ENCODE results near the gene SMYD5. TPM values are rescaled to one million over a fixed set of nuclear protein-coding genes. Genes with fewer than 3 reads are reported as not detected.

The SMYD5 gene
- total and polyA plus RNA-seq, 4 donors = 10.8 to 19.5 (median 15.9) TPM

GRCh38 chr2:73235315-73236028 is 21.4 kb downstream of the SMYD5 start:
- peak overlapping the region; percentile 76 for H3K4me3 ChIP-seq
- H3K9me3 ChIP-seq (ENCODE audit: control insufficient read depth in 4 of 4, insufficient read depth in 3 of 4, low read length in 3 of 4) = no peaks in the 10 kb centered on the region
- ATAC-seq (ENCODE audit: insufficient read depth, low FRiP score) (no peak), DNase-seq (no peak)
- H3K9ac ChIP-seq (ENCODE audit: insufficient read depth in 1 of 2, low read length in 2 of 2) = peak overlapping the region; percentile 93 to 96
- H3K4me1 ChIP-seq (ENCODE audit: control insufficient read depth in 5 of 5, insufficient read depth in 5 of 5, low read length in 5 of 5) = peaks cover 5 to 18% (median 15%) of the 10 kb centered on the region in 5 donors
- no peak overlapping the region for H3K27ac ChIP-seq (ENCODE audit: low read depth in 1 of 2, low read length in 1 of 2)
- H3K27me3 ChIP-seq (ENCODE audit: control insufficient read depth in 3 of 3, insufficient read depth in 3 of 3, low read length in 2 of 3) = no peaks in the 10 kb centered on the region
- H3K36me3 ChIP-seq (ENCODE audit: control insufficient read depth in 4 of 4, insufficient read depth in 4 of 4, low read length in 4 of 4) = peaks cover 4 to 20% (median 12%) of the 10 kb centered on the region in 4 donors
- WGBS, 2 donors = 64 to 67% methylated on average over 11 of the region's 11 CpGs
- TF ChIP-seq, protein P1, sequence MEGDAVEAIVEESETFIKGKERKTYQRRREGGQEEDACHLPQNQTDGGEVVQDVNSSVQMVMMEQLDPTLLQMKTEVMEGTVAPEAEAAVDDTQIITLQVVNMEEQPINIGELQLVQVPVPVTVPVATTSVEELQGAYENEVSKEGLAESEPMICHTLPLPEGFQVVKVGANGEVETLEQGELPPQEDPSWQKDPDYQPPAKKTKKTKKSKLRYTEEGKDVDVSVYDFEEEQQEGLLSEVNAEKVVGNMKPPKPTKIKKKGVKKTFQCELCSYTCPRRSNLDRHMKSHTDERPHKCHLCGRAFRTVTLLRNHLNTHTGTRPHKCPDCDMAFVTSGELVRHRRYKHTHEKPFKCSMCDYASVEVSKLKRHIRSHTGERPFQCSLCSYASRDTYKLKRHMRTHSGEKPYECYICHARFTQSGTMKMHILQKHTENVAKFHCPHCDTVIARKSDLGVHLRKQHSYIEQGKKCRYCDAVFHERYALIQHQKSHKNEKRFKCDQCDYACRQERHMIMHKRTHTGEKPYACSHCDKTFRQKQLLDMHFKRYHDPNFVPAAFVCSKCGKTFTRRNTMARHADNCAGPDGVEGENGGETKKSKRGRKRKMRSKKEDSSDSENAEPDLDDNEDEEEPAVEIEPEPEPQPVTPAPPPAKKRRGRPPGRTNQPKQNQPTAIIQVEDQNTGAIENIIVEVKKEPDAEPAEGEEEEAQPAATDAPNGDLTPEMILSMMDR (IDR thresholded peaks at IDR 0.05; ENCODE audit: control extremely low read depth, extremely low read depth) = no peak

GRCh38 chr2:73237168-73237567 is 23.1 kb downstream of the SMYD5 start:
- Histone ChIP-seq H3K4me1 (ENCODE audit: control insufficient read depth in 5 of 5, insufficient read depth in 5 of 5, low read length in 5 of 5) (peaks cover 5 to 18% (median 15%) of the 10 kb centered on the region in 5 donors), H3K4me3 (no peak overlapping the region), H3K27me3 (ENCODE audit: control insufficient read depth in 3 of 3, insufficient read depth in 3 of 3, low read length in 2 of 3) (no peaks in the 10 kb centered on the region), H3K9me3 (ENCODE audit: control insufficient read depth in 4 of 4, insufficient read depth in 3 of 4, low read length in 3 of 4) (no peaks in the 10 kb centered on the region), H3K9ac (ENCODE audit: insufficient read depth in 1 of 2, low read length in 2 of 2) (no peak overlapping the region), H3K36me3 (ENCODE audit: control insufficient read depth in 4 of 4, insufficient read depth in 4 of 4, low read length in 4 of 4) (peaks cover 4 to 22% (median 12%) of the 10 kb centered on the region in 4 donors), H3K27ac (ENCODE audit: low read depth in 1 of 2, low read length in 1 of 2) (no peak overlapping the region)
- ATAC-seq (ENCODE audit: insufficient read depth, low FRiP score) = no peak
- WGBS, 2 donors = 49 to 83% methylated on average over 1 of the region's 1 CpG
- DNase-seq = no peak
- TF ChIP-seq, protein P1 (IDR thresholded peaks at IDR 0.05; ENCODE audit: control extremely low read depth, extremely low read depth) = no peak

- Histone ChIP-seq H3K9ac (ENCODE audit: insufficient read depth in 1 of 2, low read length in 2 of 2) (no peak overlapping the region), H3K4me1 (ENCODE audit: control insufficient read depth in 5 of 5, insufficient read depth in 5 of 5, low read length in 5 of 5) (peaks cover 0 to 15% (median 11%) of the 10 kb centered on the region in 5 donors)
Measured at GRCh38 chr2:73238149-73238548, 24.1 kb downstream of the SMYD5 start.

More at GRCh38 chr2:73238149-73238548, 24.1 kb downstream of the SMYD5 start:
- 76 to 87% methylated on average over 3 of the region's 3 CpGs for WGBS, 2 donors
- DNase-seq (no peak), ATAC-seq (ENCODE audit: insufficient read depth, low FRiP score) (no peak)
- H3K27me3 ChIP-seq (ENCODE audit: control insufficient read depth in 3 of 3, insufficient read depth in 3 of 3, low read length in 2 of 3) = no peaks in the 10 kb centered on the region
- H3K27ac ChIP-seq (ENCODE audit: low read depth in 1 of 2, low read length in 1 of 2) = no peak overlapping the region
- peaks cover 4 to 28% (median 15%) of the 10 kb centered on the region in 4 donors for H3K36me3 ChIP-seq (ENCODE audit: control insufficient read depth in 4 of 4, insufficient read depth in 4 of 4, low read length in 4 of 4)
- no peak overlapping the region for H3K4me3 ChIP-seq
- no peaks in the 10 kb centered on the region for H3K9me3 ChIP-seq (ENCODE audit: control insufficient read depth in 4 of 4, insufficient read depth in 3 of 4, low read length in 3 of 4)
- TF ChIP-seq, protein P1 (IDR thresholded peaks at IDR 0.05; ENCODE audit: control extremely low read depth, extremely low read depth) = no peak
